ENCODE data around the gene CASKIN1.

Gene CASKIN1

DNA sequence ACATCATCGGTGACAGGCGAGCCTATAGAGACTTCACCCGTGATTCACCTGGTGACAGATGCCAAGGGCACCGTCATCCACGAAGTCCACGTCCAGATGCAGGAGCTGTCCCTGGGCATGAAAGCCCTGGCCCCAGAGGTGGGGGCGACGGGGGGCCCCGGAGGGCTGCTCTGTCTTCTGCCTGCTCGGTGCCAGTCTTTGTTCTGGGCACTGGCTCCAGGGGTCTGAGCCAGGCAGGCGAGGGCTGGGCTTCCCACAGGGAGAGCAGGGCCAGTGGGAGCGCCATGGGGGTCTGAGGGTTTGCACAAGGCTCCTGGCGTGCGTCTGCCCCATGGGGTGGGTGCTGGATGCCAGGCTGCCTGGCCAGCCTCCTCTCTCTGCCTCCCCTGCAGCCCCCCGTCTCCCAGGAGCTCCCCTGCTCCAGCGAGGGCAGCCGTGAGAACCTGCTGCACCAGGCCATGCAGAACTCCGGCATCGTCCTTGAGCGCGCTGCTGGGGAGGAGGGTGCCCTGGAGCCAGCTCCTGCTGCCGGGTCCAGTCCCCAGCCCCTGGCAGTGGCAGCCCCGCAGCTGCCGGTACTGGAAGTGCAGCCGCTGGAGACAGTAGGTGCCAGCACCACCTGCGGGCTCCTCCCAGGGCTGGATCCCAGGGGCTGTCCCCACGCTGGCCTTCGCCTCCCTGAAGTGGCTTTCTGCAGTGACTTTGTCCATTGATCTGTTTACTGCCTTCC is 36.8 kb upstream of the CASKIN1 start:
- no peak for ATAC-seq

- ATAC-seq: no peak
These were observed 35.9 kb upstream of the CASKIN1 start for GRCh38 chr16:2232094-2232990.

GRCh38 chr16:2231016-2231931 is 34.9 kb upstream of the CASKIN1 start:
- no peak for ATAC-seq

DNA sequence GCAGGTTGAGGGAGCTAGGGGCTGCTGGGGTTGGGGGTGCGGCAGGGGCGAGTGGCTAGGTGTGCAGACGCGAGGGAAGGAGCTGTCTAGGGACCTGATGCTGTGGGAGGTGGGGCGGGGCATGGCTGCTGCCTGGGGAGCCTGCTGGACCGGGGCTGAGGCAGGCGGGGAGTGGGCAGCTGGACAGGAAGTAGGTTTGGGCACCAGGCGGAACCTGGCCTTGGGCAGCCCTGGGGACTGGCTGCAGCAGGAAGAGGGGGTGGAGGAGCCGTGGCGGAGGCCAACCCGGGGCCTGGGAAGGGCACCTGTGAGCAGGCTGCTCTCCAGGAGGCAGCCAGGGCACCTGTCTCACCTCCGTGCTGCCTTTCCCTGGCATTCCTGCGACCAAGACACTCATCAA is 34.0 kb upstream of the CASKIN1 start:
- no peak for ATAC-seq

DNA sequence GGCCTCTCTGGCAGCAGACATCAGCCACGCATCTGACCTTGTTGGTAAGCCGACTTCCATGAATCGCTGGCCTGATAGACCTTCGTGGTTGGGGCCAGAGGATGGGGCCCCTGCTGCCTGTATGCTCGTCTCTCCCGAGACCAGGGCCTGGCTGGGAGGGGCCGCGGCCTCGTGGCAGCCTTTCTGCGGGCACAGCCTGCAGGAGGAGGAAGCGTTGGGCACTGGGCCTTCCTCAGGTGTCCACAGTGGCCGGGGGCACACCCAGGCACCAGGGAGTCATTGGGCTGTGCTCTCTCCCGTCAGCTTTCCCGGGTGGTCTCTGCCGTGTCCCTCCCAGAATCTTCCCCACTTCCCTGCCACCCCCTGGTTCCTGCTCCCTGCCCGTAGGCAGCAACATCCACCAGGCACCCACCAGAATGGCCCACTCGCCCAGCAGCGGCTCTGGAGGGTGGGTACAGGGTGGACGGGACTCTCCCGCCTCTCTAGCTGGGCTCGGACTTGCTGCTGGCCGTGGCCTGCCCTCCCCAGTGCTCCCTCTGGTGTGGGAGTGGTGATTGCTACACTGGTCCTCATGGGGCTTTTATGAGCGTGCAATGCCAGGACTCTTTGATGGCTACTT is 33.3 kb upstream of the CASKIN1 start:
- ATAC-seq: no peak

- no peak for ATAC-seq
These were observed 32.7 kb upstream of the CASKIN1 start for GRCh38 chr16:2229091-2229490.

DNA sequence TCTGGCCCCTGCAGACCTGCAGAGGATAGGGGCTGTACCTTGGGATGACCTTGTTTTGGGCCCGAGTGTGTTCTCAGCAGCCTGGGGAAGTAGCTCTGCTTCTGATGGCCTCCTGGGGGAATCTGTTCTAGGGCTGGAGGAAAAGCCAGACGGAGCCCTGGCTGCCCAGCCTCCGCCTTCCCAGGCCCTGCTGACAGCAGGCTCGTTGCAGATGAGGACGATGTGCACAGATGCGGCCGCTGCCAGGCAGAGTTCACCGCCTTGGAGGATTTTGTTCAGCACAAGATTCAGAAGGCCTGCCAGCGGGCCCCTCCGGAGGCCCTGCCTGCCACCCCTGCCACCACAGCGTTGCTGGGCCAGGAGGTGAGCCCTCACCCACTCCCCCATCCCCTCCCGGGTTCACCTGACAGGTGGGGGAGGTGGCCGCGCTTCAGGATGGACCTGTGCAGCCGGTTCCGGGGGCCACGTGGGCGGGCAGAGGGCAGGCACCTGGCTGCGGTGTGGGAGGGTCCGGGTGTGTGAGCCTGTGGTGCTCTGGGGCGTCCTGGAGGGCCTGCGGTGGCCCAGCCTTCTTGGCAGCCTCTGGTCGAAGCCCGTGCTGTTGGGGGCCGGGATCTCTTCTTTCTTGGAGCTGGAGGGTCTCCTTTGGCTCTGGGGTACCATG is 31.9 kb upstream of the CASKIN1 start:
- no peak for ATAC-seq

GRCh38 chr16:2226918-2227317 is 30.5 kb upstream of the CASKIN1 start:
- no peak for ATAC-seq

GRCh38 chr16:2226245-2226793 is 29.9 kb upstream of the CASKIN1 start:
- ATAC-seq: no peak

GRCh38 chr16:2223942-2224486 is 27.6 kb upstream of the CASKIN1 start:
- ATAC-seq: peak; percentile 8 to 21

GRCh38 chr16:2223221-2223941 is 27.0 kb upstream of the CASKIN1 start, which contains the start of gene E4F1:
E4F1 (plus strand) TSS chr16:2223591; CDS start chr16:2223614, 23 bp downstream.
- peak; percentile 98 for ATAC-seq

GRCh38 chr16:2216330-2216729 is 19.9 kb upstream of the CASKIN1 start:
- ATAC-seq: no peak

DNA sequence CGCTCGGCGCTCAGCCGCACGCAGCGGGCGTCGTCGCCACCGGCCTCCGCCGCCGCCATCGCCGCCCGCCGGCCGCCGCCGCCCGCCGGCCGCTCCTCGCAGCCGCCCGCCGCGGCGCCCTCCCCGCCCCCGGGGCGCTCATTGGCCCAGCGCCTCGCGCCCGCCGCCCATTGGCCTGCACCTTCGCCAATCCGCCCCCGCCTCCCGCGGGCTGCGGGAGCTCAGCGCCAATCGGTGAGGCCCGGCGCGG is 18.2 kb upstream of the CASKIN1 start, which contains the start of gene PGP:
PGP (minus strand) TSS at position 122 of the 250 bp plus-strand sequence; CDS start at position 59, 63 bp downstream.
- ATAC-seq: peak in 1 of 2 donors; percentile 93

GRCh38 chr16:2213817-2214718 is 17.7 kb upstream of the CASKIN1 start:
- peak in 1 of 2 donors; percentile 1 for ATAC-seq

DNA sequence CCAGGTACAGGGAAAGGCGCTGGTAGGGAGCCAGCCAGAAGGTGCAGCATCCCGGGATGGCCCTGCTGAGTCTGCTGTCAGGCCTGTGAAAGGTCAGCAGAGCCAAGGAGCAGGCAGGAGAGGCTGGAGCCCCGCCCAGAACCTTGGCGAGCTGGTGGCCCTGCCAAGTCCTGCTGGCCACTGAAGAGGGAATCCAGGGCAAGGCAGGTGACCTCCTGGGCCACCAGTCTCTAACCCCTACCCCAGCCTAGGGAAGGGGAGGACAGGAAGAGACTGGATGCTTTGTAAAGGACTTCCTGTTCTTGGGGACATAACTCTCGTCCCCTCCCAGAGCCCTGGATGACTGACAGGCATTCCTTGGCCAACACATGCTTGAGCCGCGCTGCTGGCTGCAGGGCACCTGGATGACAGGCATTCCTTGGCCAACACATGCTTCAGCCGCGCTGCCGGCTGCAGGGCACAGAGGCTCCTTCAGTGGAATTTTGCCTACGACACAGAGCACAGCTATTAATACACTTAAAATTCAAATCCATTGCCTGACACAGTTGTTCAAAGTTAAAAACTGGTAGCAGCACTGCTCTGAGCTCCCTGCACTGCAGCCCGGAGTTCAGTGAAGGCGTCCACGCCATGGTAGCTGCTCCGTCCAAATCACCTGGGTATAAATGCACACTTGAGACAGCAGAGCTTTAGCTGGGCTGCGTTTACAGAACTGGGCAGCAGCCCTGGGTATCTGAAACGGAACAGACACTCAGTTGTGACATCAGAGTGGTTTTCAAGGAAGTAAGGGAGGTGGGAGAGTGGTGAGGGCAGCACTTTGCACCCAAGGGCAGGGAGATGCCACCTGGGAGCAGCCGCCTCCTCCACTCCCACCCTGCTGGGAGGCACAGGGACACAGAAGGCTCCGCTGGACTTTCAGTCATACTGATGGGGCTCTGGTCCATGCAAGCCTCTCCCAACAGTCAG is 16.2 kb upstream of the CASKIN1 start:
- no peak for ATAC-seq

GRCh38 chr16:2211923-2212347 is 15.5 kb upstream of the CASKIN1 start:
- ATAC-seq: no peak

- ATAC-seq: no peak
These were observed 14.3 kb upstream of the CASKIN1 start, which contains the start of gene BRICD5 for GRCh38 chr16:2210386-2211365. BRICD5 (minus strand) TSS chr16:2210863; CDS start chr16:2210833, 30 bp downstream.
